Astrocyte (in vitro differentiated cells and primary cell): Measurements from ENCODE around the gene SEMA4B. TPM values are rescaled to one million over a fixed set of nuclear protein-coding genes. Genes with fewer than 3 reads are reported as not detected.

Experiments
- DNase-seq: peaks from one replicate; pipeline ENCODE4 v3.0.0-alpha.2; 2010; ENCODE audit warnings: low read depth
- FAIRE-seq: peaks from 2 replicates; lab custom pipeline; 2011; peaks lifted over from hg19 to GRCh38; lab: Jason Lieb, UNC
- H2AFZ ChIP-seq: 2 replicates; pipeline ENCODE4 v1.6.0; 2012; ENCODE audit warnings: low read depth, low read length, inconsistent platforms
- H3K27ac ChIP-seq: 2 replicates; pipeline ENCODE4 v1.5.1; 2011; ENCODE audit warnings: low read depth, low read length, inconsistent platforms
- H3K27me3 ChIP-seq: 2 replicates; pipeline ENCODE4 v1.6.0; 2011; ENCODE audit warnings: low read length, inconsistent platforms; ENCODE audit not compliant: insufficient read depth
- H3K36me3 ChIP-seq: 2 replicates; pipeline ENCODE4 v1.5.1; 2011; ENCODE audit warnings: low read length, inconsistent platforms; ENCODE audit not compliant: insufficient read depth
- H3K4me1 ChIP-seq: 2 replicates; pipeline ENCODE4 v1.5.1; 2011; ENCODE audit warnings: low read length, inconsistent platforms; ENCODE audit not compliant: insufficient read depth
- H3K4me2 ChIP-seq: 2 replicates; pipeline ENCODE4 v1.6.0; 2012; ENCODE audit warnings: low read length, inconsistent platforms
- H3K4me3 ChIP-seq: 2 replicates; pipeline ENCODE4 v1.5.1; 2011; ENCODE audit warnings: low read depth, mild to moderate bottlenecking, low read length, inconsistent platforms; ENCODE audit not compliant: insufficient read depth
- H3K79me2 ChIP-seq: 2 replicates; pipeline ENCODE4 v1.6.0; 2012; ENCODE audit warnings: mild to moderate bottlenecking, low read length, inconsistent platforms; ENCODE audit not compliant: insufficient read depth
- H3K9ac ChIP-seq: 2 replicates; pipeline ENCODE4 v1.6.0; 2012; ENCODE audit warnings: mild to moderate bottlenecking, low read length, inconsistent platforms
- H3K9me3 ChIP-seq: 2 replicates; pipeline ENCODE4 v1.5.1; 2012; ENCODE audit warnings: low read depth, mild to moderate bottlenecking, low read length, inconsistent platforms; ENCODE audit not compliant: insufficient read depth
- H4K20me1 ChIP-seq: 2 replicates; pipeline ENCODE4 v1.6.0; 2012; ENCODE audit warnings: low read length, inconsistent platforms; ENCODE audit not compliant: insufficient read depth
- H3K27ac Mint-ChIP-seq: one replicate; pipeline ENCODE4 v1.8.0; 2021; ENCODE audit warnings: mild to moderate bottlenecking, mixed read lengths; ENCODE audit not compliant: unreplicated experiment
- H3K27me3 Mint-ChIP-seq: one replicate; pipeline ENCODE4 v1.8.0; 2021; ENCODE audit warnings: low read depth, mixed read lengths; ENCODE audit not compliant: unreplicated experiment
- H3K36me3 Mint-ChIP-seq: one replicate; pipeline ENCODE4 v1.8.0; 2021; ENCODE audit warnings: low read depth, mixed read lengths; ENCODE audit not compliant: unreplicated experiment
- H3K4me1 Mint-ChIP-seq: one replicate; pipeline ENCODE4 v1.8.0; 2021; ENCODE audit warnings: low read depth, mixed read lengths; ENCODE audit not compliant: unreplicated experiment
- H3K4me3 Mint-ChIP-seq: one replicate; pipeline ENCODE4 v1.8.0; 2021; ENCODE audit warnings: mild to moderate bottlenecking, moderate library complexity, mixed read lengths; ENCODE audit not compliant: unreplicated experiment
- H3K9me3 Mint-ChIP-seq: one replicate; pipeline ENCODE4 v1.8.0; 2021; ENCODE audit warnings: mild to moderate bottlenecking, mixed read lengths; ENCODE audit not compliant: unreplicated experiment
- EZH2 ChIP-seq: IDR thresholded peaks from 2 replicates; pipeline ENCODE4 v1.6.1; 2012; ENCODE audit warnings: mild to moderate bottlenecking, low read length, inconsistent platforms; ENCODE audit not compliant: insufficient read depth
- total RNA-seq: library from RNA; stranded (reverse); gene quantifications from 2 replicates; pipeline ENCODE4 v1.2.1, GENCODE V29; 2021
- TF ChIP-seq, protein P1 (sequence below): IDR thresholded peaks from 2 replicates; pipeline ENCODE4 v1.5.1; 2011; ENCODE audit warnings: low read depth, mild to moderate bottlenecking, inconsistent platforms, low read length, moderate library complexity; ENCODE audit not compliant: insufficient read depth

Gene SEMA4B
- total RNA-seq, 1 donor from 2014 or later = 9.9 TPM

DNA sequence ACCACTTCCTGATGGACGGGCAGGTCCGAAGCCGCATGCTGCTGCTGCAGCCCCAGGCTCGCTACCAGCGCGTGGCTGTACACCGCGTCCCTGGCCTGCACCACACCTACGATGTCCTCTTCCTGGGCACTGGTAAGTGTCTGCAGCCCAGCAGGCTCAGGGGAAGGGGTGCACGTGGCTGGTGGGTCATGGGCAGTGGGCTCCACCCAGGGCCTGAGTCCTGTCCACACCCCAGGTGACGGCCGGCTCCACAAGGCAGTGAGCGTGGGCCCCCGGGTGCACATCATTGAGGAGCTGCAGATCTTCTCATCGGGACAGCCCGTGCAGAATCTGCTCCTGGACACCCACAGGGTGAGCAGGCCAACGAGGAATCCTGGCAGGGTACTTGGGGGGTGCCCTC, 23.9 kb downstream of the SEMA4B start:
- Mint-ChIP-seq H3K9me3 (no peaks in the 10 kb centered on the region), H3K4me3 (no peak overlapping the region), H3K4me1 (no peaks in the 10 kb centered on the region), H3K27ac (no peak overlapping the region), H3K36me3 (peaks cover 3% of the 10 kb centered on the region), H3K27me3 (no peaks in the 10 kb centered on the region)
- no peaks in the 10 kb centered on the region for H3K9me3 ChIP-seq
- no peaks in the 10 kb centered on the region for H3K4me1 ChIP-seq
- no peak overlapping the region for H3K4me2 ChIP-seq
- H3K4me3 ChIP-seq = no peak overlapping the region
- no peak overlapping the region for H3K9ac ChIP-seq
- H2AFZ ChIP-seq = no peak overlapping the region
- peaks cover 8% of the 10 kb centered on the region for H3K36me3 ChIP-seq
- TF ChIP-seq EZH2 = no peak
- TF ChIP-seq, protein P1, sequence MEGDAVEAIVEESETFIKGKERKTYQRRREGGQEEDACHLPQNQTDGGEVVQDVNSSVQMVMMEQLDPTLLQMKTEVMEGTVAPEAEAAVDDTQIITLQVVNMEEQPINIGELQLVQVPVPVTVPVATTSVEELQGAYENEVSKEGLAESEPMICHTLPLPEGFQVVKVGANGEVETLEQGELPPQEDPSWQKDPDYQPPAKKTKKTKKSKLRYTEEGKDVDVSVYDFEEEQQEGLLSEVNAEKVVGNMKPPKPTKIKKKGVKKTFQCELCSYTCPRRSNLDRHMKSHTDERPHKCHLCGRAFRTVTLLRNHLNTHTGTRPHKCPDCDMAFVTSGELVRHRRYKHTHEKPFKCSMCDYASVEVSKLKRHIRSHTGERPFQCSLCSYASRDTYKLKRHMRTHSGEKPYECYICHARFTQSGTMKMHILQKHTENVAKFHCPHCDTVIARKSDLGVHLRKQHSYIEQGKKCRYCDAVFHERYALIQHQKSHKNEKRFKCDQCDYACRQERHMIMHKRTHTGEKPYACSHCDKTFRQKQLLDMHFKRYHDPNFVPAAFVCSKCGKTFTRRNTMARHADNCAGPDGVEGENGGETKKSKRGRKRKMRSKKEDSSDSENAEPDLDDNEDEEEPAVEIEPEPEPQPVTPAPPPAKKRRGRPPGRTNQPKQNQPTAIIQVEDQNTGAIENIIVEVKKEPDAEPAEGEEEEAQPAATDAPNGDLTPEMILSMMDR = no peak
- H3K27me3 ChIP-seq = no peaks in the 10 kb centered on the region
- no peak overlapping the region for H3K27ac ChIP-seq
- H4K20me1 ChIP-seq = no peaks in the 10 kb centered on the region
- FAIRE-seq = no peak
- DNase-seq = no peak
- H3K79me2 ChIP-seq = no peaks in the 10 kb centered on the region

DNA sequence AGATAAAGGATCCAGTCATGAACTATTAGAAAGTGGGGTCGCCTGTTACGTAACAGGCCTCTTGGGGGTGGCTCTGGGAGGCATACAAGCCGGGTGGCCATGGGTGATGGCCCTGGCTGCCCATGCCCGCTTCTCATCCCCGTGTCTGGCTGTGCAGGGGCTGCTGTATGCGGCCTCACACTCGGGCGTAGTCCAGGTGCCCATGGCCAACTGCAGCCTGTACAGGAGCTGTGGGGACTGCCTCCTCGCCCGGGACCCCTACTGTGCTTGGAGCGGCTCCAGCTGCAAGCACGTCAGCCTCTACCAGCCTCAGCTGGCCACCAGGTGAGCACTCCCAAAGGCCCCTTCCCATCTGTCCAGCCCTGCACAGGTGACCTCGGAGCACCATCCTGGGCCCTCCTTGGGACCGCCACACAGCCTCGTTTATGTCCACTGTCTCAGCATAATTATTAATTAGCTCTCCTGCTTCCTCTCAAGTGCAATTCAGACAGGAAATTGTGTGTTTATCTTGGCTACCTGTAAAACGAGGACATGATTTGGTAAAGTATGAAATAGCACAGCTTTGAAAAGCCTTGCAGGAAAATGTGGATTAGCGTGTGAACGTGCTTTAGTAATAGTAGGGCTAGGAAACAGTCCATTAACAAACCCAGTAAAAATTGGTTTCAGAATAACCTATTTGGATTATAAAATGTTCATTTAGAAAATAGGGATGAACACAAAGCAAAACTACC, 24.5 kb downstream of the SEMA4B start:
- H3K27me3 ChIP-seq = no peaks in the 10 kb centered on the region
- Mint-ChIP-seq H3K36me3 (peaks cover 3% of the 10 kb centered on the region), H3K27me3 (no peaks in the 10 kb centered on the region), H3K9me3 (no peaks in the 10 kb centered on the region), H3K4me1 (no peaks in the 10 kb centered on the region), H3K27ac (no peak overlapping the region), H3K4me3 (no peak overlapping the region)
- no peaks in the 10 kb centered on the region for H3K79me2 ChIP-seq
- FAIRE-seq = no peak
- DNase-seq = no peak
- H2AFZ ChIP-seq = no peak overlapping the region
- H3K27ac ChIP-seq = no peak overlapping the region
- no peak overlapping the region for H3K9ac ChIP-seq
- H3K4me3 ChIP-seq = no peak overlapping the region
- no peaks in the 10 kb centered on the region for H3K4me1 ChIP-seq
- TF ChIP-seq, protein P1 = no peak
- no peak for TF ChIP-seq EZH2
- no peaks in the 10 kb centered on the region for H3K9me3 ChIP-seq
- H4K20me1 ChIP-seq = no peaks in the 10 kb centered on the region
- H3K36me3 ChIP-seq = peaks cover 8% of the 10 kb centered on the region
- no peak overlapping the region for H3K4me2 ChIP-seq

DNA sequence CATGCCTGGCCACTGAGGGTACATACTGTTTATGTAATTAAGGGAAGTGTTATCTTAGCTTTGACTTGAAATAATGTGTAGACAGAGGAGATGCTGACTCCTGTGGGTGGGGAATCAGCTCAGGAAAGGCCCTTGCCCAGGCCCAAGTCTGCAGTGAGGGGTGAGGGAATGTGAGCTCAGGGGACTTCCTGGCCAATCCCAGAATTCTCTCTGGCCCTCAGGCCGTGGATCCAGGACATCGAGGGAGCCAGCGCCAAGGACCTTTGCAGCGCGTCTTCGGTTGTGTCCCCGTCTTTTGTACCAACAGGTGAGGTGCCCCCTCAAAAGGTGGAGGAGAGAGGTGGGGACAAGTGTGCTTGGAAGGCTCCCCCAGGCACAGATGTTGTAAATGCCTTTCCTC, 26.2 kb downstream of the SEMA4B start:
- peaks cover 8% of the 10 kb centered on the region for H3K36me3 Mint-ChIP-seq
- H3K4me1 ChIP-seq = peaks cover 3% of the 10 kb centered on the region
- no peaks in the 10 kb centered on the region for H3K27me3 Mint-ChIP-seq
- H2AFZ ChIP-seq = no peak overlapping the region
- H3K27ac Mint-ChIP-seq = no peak overlapping the region
- no peak overlapping the region for H3K4me3 ChIP-seq
- FAIRE-seq (no peak), DNase-seq (no peak)
- TF ChIP-seq EZH2 = no peak
- TF ChIP-seq, protein P1 = no peak
- H3K4me2 ChIP-seq = no peak overlapping the region
- no peak overlapping the region for H3K9ac ChIP-seq
- H3K36me3 ChIP-seq = peaks cover 8% of the 10 kb centered on the region
- H3K27me3 ChIP-seq = no peaks in the 10 kb centered on the region
- peaks cover 10% of the 10 kb centered on the region for H3K79me2 ChIP-seq
- H3K4me1 Mint-ChIP-seq = peaks cover 5% of the 10 kb centered on the region
- H4K20me1 ChIP-seq = peaks cover 13% of the 10 kb centered on the region
- no peak overlapping the region for H3K4me3 Mint-ChIP-seq
- no peaks in the 10 kb centered on the region for H3K9me3 Mint-ChIP-seq
- H3K9me3 ChIP-seq = no peaks in the 10 kb centered on the region
- H3K27ac ChIP-seq = no peak overlapping the region
